HepG2 (cell line): Measurements from ENCODE around the gene UCN3. TPM values are rescaled to one million over a fixed set of nuclear protein-coding genes. Genes with fewer than 3 reads are reported as not detected.

Experiments
- ATAC-seq: fragments of 200-7000 bp; cut with Tn5 transposase; 3 replicates; pipeline ENCODE4 v1.9.1; 2020; ENCODE audit warnings: mild to moderate bottlenecking, moderate library complexity
- BruUV-seq: library from RNA; stranded (reverse); fragments of 400-500 nt; replicated peaks from 2 replicates; lab custom pipeline; 2021; lab: Mats Ljungman, UMichigan
- CTCF ChIA-PET: fragments of 300-600 bp; formaldehyde crosslinking; extraction: SDS; loops from one replicate; lab custom pipeline; 2021; ENCODE audit warnings: low total read pairs, inconsistent platforms, low intra/inter-chr PET ratio; lab: Yijun Ruan, JAX
- POLR2A ChIA-PET: fragments of 350-600 bp; sonication (Branson Sonifier 250); formaldehyde crosslinking; loops from one replicate; lab custom pipeline; 2020; ENCODE audit warnings: antibody characterized with exemption, inconsistent platforms; lab: Yijun Ruan, JAX
- DNase-seq: peaks from one replicate; pipeline ENCODE4 v3.0.0-alpha.2; 2015; ENCODE audit warnings: low spot score
- FAIRE-seq: peaks from 3 replicates; lab custom pipeline; 2011; peaks lifted over from hg19 to GRCh38; lab: Jason Lieb, UNC
- H2AFZ ChIP-seq: one replicate; pipeline ENCODE4 v1.6.1; 2011; ENCODE audit warnings: low read length, inconsistent platforms
- H3K27ac ChIP-seq: fragments of 300-600 bp; 3 replicates; pipeline ENCODE4 v1.8.0; 2011; ENCODE audit warnings: mixed run types, mild to moderate bottlenecking, mixed read lengths, low read length, inconsistent platforms; ENCODE audit not compliant: insufficient read depth; ENCODE audit errors: extremely low read length
- H3K27me3 ChIP-seq, 2 experiments: fragments of 200-600 bp in 1 of 2; 2 replicates in 1 of 2; 3 replicates in 1 of 2; pipeline versions ENCODE4 v1.6.0 to v1.8.0; 2011; ENCODE audit warnings: low read length in 2 of 2, mild to moderate bottlenecking in 2 of 2, moderate library complexity in 2 of 2, inconsistent platforms in 1 of 2; ENCODE audit not compliant: insufficient read depth in 2 of 2, control insufficient read depth in 1 of 2
- H3K36me3 ChIP-seq, 2 experiments: fragments of 200-600 bp in 1 of 2; replicated peaks in 1 of 2; 2 replicates in 1 of 2; 3 replicates in 1 of 2; pipeline versions ENCODE4 v1.5.1 to v1.8.0; 2011; ENCODE audit warnings: low read length in 2 of 2, inconsistent platforms in 1 of 2; ENCODE audit not compliant: insufficient read depth in 2 of 2, control insufficient read depth in 1 of 2
- H3K4me1 ChIP-seq: 2 replicates; pipeline ENCODE4 v1.5.1; 2012; ENCODE audit warnings: low read length, inconsistent platforms; ENCODE audit not compliant: insufficient read depth
- H3K4me2 ChIP-seq: 2 replicates; pipeline ENCODE4 v1.6.0; 2011; ENCODE audit warnings: low read depth, low read length, inconsistent platforms
- H3K4me3 ChIP-seq, 3 experiments: fragments of 200-600 bp in 1 of 3; sonication (generic), shearing (Covaris generic) in 1 of 3; replicated peaks in 1 of 3; 2 replicates each; pipeline ENCODE4 v1.5.1; 2011 to 2016; ENCODE audit warnings: low read length in 3 of 3, inconsistent platforms in 2 of 3, low read depth in 2 of 3, mild to moderate bottlenecking in 2 of 3, control low read depth in 1 of 3, mixed read lengths in 1 of 3; ENCODE audit not compliant: insufficient read depth in 1 of 3
- H3K79me2 ChIP-seq: one replicate; pipeline ENCODE4 v1.6.1; 2011; ENCODE audit warnings: low read length, inconsistent platforms; ENCODE audit not compliant: insufficient read depth
- H3K9ac ChIP-seq: 2 replicates; pipeline ENCODE4 v1.6.0; 2011; ENCODE audit warnings: mild to moderate bottlenecking, low read depth, low read length, inconsistent platforms; ENCODE audit not compliant: insufficient read depth
- H3K9me3 ChIP-seq: 2 replicates; pipeline ENCODE4 v1.5.1; 2012; ENCODE audit warnings: mild to moderate bottlenecking, low read length
- H4K20me1 ChIP-seq: 2 replicates; pipeline ENCODE4 v1.6.0; 2011; ENCODE audit warnings: inconsistent platforms, mild to moderate bottlenecking, low read length, moderate library complexity; ENCODE audit not compliant: insufficient read depth
- FOXA1 ChIP-seq, 2 experiments: fragments of 450-650 bp in 1 of 2; sonication (generic) in 1 of 2; formaldehyde crosslinking in 1 of 2; IDR thresholded peaks; 2 replicates each; pipeline versions ENCODE4 v1.4.0 to v1.6.1; 2016 to 2020; ENCODE audit warnings: missing genetic modification reagents in 1 of 2
- HOXA9 ChIP-seq: sonication (generic); formaldehyde crosslinking; IDR thresholded peaks from 2 replicates; pipeline ENCODE4 v1.8.1; 2022; ENCODE audit warnings: missing genetic modification reagents, mild to moderate bottlenecking, moderate library complexity, borderline replicate concordance
- MATR3 ChIP-seq: sonication (generic); formaldehyde crosslinking; IDR thresholded peaks from 2 replicates; pipeline ENCODE4 v1.4.0; 2020; ENCODE audit warnings: missing genetic modification reagents
- MED8 ChIP-seq: sonication (generic); formaldehyde crosslinking; IDR thresholded peaks from 2 replicates; pipeline ENCODE4 v1.8.1; 2023; ENCODE audit warnings: mild to moderate bottlenecking, missing genetic modification reagents; ENCODE audit not compliant: insufficient replicate concordance
- ZNF331 ChIP-seq: sonication (generic); formaldehyde crosslinking; IDR thresholded peaks from 2 replicates; pipeline ENCODE4 v1.4.0; 2020; ENCODE audit warnings: missing genetic modification reagents
- ZNF672 ChIP-seq: sonication (generic); formaldehyde crosslinking; IDR thresholded peaks from 2 replicates; pipeline ENCODE4 v1.8.1; 2022; ENCODE audit warnings: missing genetic modification reagents
- WGBS: methylation state at CpG from one replicate; pipeline ENCODE4 v1.1.6; 2017; ENCODE audit warnings: low lambda C conversion rate; 5-methylcytosine and 5-hydroxymethylcytosine counted together
- in situ Hi-C: cut with HindIII; loops from 2 replicates; pipeline ENCODE4 v1.10.0; 2017; ENCODE audit warnings: low pct_unique_long_range_greater_than_20kb; ENCODE audit not compliant: extremely low pct_ligation_motif_present
- intact Hi-C: fragments of 100-400 bp; cut with micrococcal nuclease; formaldehyde crosslinking; loops from one replicate; pipeline ENCODE4 v1.10.0; 2022; ENCODE audit not compliant: unreplicated experiment
- polyA plus RNA-seq, 8 experiments: library from polyadenylated mRNA; depleted of rRNA in 3 of 8; stranded (reverse) in 7 of 8; unstranded in 1 of 8; fragments of >200 nt; fragmentation: Illumina TruSeq in 4 of 8; extraction: Trizol in 4 of 8; gene quantifications; 2 replicates each; pipeline versions ENCODE4 v1.2.1 to v1.2.3, GENCODE V29; 2011 to 2016; ENCODE audit warnings: low read depth in 4 of 8, missing spikeins in 1 of 8, mixed read lengths in 1 of 8; ENCODE audit not compliant: insufficient read depth in 1 of 8
- total RNA-seq, 5 experiments: library from RNA; depleted of rRNA; stranded (reverse); fragments of >200 nt; fragmentation: Illumina TruSeq; extraction: Trizol; gene quantifications; 2 replicates each; pipeline ENCODE4 v1.2.3, GENCODE V29; 2016; ENCODE audit warnings: low read depth in 1 of 5

Gene UCN3
- total and polyA plus RNA-seq, 2 of the 13 experiments (the other 11 are each of a cell fraction or from before 2014, with no cell fraction given): not detected

DNA sequence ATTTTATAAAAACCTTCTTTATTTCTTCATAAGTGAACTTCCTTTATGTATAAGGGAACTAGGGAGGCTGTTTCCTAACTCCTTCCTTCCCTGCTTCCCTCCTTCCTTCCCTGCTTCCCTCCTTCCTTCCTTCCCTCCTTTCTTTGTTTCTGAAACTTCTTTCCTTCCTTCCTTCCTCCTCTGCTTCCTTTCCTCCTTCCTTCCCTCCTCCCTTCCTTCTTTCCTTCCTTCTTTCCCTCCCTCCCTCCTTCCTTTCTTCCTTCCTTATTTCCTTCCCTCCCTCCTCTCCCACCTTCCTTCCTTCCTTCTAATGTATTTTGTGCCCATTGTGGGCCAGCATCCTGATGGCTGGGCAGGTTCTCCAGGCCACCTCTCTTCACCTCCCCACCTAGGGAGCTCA is 26.8 kb upstream of the UCN3 start:
- Histone ChIP-seq H3K27ac (no peak overlapping the region), H3K4me1 (no peaks in the 10 kb centered on the region), H3K4me3 (no peak overlapping the region), H3K4me2 (no peak overlapping the region), H4K20me1 (no peaks in the 10 kb centered on the region), H3K79me2 (no peaks in the 10 kb centered on the region), H3K9me3 (no peaks in the 10 kb centered on the region), H3K27me3 (peaks cover 1 to 46% of the 10 kb centered on the region in 2 experiments; a peak in 4 of 5 replicates), H3K36me3 (no peaks in the 10 kb centered on the region), H3K9ac (no peak overlapping the region), H2AFZ (no peak overlapping the region)
- no TSS peak for BruUV-seq
- ATAC-seq (no peak), DNase-seq (no peak), FAIRE-seq (no peak)
- in situ Hi-C loops: no loop called here
- TF ChIP-seq ZNF672 (no peak), FOXA1 (IDR thresholded peaks at IDR 0.05) (0 out of 2 replicates have a peak, but pooled peaks have one; percentile 7), FOXA1 (CRISPR knock-in tag; IDR thresholded peaks at IDR 0.05) (no peak), ZNF331 (no peak)
- CTCF ChIA-PET: no interaction called here
- POLR2A ChIA-PET: no interaction called here
- intact Hi-C loops: no loop called here

- no TSS peak for BruUV-seq
- WGBS: 32% methylated on average over 3 of the region's 3 CpGs
- Histone ChIP-seq H3K79me2 (no peaks in the 10 kb centered on the region), H3K27me3 (peaks cover 1 to 26% of the 10 kb centered on the region in 2 experiments; a peak in 3 of 5 replicates), H4K20me1 (no peaks in the 10 kb centered on the region), H3K4me3 (no peak overlapping the region), H3K9me3 (no peaks in the 10 kb centered on the region), H2AFZ (no peak overlapping the region), H3K27ac (no peak overlapping the region), H3K4me2 (no peak overlapping the region), H3K36me3 (no peaks in the 10 kb centered on the region), H3K9ac (no peak overlapping the region), H3K4me1 (no peaks in the 10 kb centered on the region)
- CTCF ChIA-PET: interaction anchor here (0.8 kb wide), 1 partner anchor 493 kb away, joined by 3 read pairs; no protein-coding TSS in a partner anchor
- intact Hi-C loops: no loop called here
- POLR2A ChIA-PET: no interaction called here
- FAIRE-seq (no peak), DNase-seq (no peak), ATAC-seq (no peak)
- in situ Hi-C loops: no loop called here
- no peak for TF ChIP-seq MED8 (CRISPR knock-in tag)
- TF ChIP-seq MATR3 (CRISPR knock-in tag): no peak
- no peak for TF ChIP-seq HOXA9 (CRISPR knock-in tag)
These were observed 21.7 kb upstream of the UCN3 start for GRCh38 chr10:5343092-5343491.
